Raji (cell line): Measurements from ENCODE around the gene RXRG.

Source experiments
- POLR2A ChIP-seq: IDR thresholded peaks from 2 replicates; pipeline ENCODE4 v1.6.1; 2011; ENCODE audit warnings: low read depth, low read length, control low read depth; ENCODE audit not compliant: insufficient read depth

Gene RXRG

DNA sequence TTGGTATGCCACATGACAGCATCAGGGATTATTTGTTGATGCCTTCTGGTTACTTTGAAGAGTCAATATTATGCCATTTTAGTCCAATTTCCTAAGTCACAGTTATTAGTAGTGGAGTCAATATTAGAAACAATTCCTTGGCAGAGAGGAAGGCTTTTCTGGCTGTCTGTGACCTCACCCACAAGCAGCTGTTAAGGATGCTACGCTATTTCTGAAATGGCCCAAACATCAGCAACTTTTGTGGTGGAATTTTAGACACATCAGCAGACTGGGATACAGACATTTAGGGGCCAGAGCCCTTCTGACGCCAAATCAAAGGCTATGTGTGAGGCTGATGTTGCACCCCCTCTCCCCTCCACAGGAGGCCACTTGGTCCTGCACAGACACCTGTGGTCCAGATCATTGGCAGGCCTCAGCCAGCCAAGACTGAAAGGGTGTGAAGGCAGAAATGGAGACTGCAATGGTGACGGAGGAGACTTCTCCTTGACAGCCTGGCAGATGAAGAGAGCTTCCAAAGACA, 9.2 kb upstream of the RXRG start:
- no peak for TF ChIP-seq POLR2A

DNA sequence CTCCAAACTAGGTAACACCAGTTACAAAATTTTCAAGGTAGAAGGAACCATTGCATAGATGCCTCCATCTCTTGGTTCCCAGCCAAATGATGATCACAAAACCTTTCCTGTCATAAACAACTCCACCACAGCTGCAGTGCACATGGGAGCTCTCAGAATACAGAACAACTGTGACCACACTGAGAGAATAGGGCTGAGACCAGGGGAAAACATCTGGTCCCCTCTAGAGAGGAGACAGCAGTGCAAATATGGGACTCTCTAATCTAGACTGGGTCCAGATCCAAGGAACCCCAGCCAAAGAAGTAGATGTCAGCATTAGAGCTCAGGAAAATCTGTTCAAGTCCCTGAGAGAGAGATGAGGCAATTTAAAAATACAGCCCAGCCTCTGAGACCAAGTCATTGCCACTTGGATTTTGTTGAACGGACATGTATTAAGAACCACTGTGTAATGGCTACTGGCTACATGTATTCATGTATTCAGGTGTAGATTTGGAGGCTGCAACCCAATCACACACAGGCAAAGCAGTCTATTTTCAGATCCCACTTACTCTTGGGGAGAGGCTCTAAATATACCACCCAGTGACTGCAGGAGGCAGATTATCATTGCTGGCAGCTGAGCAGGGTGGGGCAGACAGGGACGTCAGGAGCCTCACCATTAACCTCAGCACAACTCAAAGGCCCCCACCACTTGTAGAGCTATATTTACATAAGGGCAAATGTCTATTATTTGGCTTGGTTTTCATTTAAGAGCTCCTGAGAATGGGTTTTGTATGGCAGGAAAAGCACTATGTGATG, 7.6 kb upstream of the RXRG start:
- no peak for TF ChIP-seq POLR2A

DNA sequence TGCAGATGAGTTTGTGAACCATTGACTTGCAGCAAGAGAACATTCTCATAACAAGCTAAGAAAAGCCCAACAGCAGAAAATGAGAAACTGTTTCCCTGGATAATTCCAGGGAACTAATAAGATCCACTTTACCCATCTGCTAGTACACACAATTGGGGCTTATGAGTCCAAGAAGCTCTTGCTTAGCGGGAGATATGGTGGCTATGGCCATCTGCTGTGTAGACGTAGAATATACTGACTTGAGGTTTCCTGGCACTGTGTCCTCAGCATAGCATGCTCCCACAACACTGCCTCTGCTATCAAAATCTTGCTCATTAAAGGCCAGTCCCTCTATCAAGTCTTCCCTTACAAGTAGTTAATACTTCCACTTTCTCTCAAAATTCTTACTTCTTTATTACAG, 6.8 kb upstream of the RXRG start:
- TF ChIP-seq POLR2A = no peak

DNA sequence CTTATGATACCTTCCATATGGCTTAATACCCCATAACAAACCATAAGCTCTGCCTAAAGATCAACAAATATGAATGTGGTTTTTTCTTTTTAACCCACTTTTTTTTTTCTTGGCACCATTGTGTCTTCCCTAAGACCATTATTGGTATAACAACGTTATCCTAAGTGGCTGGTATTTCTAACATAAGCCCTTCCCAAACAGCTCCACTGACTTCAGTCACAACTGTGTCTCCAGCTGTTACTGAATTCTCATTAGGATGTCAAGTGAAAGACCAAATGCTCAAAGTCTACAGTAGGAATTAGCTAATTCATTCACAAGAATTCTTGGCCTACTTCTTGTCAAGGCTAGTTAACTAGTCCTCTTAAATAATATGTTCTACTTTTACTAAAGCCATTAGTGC, 4.2 kb upstream of the RXRG start:
- TF ChIP-seq POLR2A = no peak

DNA sequence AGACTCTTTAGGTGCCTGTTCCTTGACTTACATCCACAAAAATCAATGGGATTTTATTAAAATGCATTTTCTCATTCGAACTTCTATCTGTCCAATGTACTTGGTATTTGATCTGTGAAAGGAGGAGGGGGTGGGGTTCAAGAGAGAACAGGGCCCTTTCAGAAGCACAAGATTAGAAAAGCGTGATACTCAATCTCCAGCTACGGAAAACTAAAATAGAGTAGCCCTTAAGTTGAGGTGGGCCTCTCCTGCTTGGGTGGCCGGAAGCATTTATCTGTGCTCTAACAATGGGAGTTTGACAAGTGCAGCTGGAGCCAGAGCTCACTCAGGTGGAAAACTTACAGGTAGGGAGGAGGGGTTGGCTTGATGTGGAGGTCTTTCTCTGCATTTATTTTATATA, 462 bp upstream of the RXRG start:
- TF ChIP-seq POLR2A = no peak

DNA sequence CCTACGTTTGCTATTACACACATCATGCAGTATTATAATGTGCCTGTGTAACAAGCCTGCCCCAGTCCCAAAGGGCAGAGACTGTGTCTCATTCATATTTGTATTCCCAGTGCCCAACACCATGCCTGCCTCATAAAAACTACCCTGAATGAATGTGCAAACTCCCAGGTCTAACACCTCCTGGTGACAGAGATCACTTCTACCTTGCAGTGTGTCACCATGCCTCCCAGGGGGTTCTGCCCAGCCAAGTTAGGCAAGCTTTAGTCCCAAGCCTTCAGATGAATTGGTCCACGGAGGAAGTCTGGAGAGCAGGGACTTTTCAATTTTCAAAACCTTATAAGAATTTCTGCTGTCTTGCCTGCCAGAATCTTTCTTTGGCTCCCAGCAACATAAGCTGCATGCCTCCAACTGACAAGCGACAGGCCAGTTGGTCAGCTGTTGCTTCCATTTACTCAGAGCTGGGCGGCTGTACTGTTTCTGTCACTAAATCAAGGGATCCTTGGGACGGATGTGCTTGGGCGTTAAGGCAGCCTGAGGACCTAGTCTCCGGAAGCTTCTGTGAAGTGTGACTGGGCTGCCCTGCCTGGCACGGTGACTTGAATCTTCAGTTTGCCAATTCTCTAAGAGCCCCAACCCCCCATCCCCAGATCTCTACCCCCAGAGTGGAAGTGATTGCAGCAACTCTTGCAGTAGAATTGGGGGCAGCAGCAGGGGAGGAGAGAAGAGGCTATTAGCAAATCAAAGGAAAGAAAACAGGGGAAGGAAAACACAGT, 1.2 kb downstream of the RXRG start:
- TF ChIP-seq POLR2A = no peak

DNA sequence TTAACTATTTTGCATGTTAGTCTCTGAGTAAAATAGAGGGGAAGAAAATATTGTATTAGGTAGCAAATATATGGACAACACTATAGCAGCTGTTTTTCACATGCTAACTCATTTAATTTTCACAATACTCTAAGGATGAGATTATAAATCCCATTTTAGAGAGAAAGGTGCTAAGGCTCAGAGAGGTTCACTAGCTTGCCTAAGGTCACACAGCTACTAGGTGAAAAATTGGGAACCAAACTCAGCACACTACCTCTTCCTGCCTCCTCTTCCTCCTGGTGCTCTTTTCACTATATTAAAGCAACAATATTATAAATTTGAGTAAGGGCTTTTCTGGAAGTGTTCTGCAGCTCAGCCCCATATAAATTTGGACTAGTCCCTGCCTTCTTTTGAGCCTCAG, 2.3 kb downstream of the RXRG start:
- TF ChIP-seq POLR2A = no peak

DNA sequence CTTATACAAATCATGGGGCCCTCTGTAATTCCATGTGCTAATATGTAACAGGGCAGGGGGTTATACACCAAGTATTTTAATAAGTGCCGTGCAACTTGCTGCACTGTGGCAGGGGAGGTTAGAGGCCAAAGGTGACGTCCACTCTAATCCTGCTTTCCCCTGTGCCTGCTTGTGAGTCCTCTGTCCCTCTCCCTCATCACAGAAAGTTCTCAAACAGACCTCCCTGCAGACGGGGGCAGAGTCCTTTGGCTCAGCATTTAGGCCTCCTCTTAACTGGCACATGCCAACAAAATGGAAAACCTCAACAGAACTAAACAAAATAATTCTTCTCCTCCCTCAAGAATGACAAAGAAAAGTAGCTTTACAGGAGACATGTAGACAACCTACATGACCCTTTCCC, 2.9 kb downstream of the RXRG start:
- TF ChIP-seq POLR2A = no peak

DNA sequence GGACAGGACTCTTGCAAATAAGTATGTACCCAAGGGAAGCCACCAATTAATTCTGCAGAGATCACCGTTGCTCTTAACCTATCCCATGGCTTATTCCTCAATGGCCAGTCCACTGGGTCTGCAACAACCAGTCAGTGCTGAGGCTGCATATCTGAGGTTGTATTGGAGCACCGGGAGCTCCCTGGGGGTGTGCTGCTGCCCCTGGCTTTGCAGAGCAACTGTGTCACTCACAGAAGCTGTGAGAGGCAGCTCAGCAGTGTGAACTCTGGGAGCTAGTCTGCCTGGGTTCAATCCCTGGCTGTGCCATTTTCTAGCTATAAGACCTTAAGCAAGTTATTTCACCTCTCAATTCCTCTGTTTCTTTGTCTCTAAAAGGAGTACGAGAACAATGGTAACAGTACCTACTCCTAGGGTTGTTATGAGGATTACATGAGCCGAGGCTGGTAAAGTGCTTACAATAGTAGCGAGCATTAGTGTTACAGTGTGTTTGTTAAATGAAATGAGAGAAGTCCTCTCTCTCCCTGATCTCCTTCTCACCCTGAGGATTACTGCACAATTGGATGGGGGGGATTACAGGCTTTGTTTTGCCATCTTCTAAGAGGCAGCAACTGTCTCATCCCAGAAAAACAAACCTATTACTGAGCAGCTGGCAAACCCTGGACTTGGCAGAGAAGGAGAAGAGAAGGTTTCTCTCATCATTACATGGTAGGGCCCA, 3.6 kb downstream of the RXRG start:
- TF ChIP-seq POLR2A = no peak

DNA sequence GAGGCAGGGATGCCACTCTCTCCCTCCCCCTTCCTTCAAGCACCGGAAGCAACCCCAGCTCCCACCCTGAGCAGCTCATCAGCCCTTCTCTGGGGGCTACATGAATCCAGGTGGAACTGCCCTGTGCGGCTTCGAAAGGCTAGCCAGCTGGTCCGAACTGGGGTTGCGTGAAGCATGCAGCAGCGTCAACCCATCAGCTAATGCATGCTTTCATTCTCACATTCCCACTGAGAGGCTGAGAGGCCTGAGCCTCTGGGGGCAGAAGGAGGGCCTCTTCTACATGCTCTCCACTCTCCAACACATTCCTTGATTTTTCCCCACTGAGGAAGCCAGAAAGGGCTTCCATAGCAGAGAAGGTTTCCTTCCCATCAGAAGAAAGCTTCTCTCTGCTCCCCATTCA, 5.6 kb downstream of the RXRG start:
- TF ChIP-seq POLR2A = no peak

DNA sequence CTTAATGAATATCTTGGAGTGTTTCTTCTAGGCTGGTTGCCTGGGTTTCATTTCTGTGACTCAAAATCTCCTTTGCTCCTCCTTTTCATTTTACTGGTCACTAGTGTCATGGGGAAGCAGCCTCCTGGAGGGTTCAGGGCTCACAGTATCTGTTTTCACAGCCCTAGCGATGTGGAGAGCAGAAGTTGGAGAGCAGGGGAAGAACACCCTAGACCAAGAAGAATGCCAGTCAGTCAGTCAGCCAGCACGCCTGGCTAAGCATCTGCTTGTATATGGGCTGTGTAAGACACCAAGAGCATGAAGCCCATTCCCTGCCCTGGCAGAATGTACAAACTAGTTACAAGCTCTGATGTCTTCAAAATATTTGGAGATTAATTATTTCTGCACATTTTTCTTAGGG, 7.9 kb downstream of the RXRG start:
- TF ChIP-seq POLR2A = no peak

DNA sequence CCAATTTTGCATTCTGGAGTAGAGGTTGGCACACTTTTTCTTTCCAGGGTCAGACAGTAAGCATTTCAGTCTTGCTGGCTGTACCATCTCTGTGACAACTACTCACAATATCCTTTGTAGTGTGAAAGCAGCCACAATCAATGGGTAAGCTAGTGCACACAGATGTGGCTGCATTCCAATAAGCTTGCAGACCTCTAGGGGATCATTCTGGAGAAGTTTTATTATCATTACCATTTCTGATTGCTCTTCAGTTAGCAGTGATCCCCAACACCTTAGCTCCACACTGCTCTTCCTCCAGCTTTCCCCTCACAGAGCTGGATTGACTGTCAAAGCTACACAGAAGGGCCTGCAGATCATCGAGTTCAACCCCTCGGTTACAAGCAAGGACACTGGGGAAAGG, 9.1 kb downstream of the RXRG start:
- no peak for TF ChIP-seq POLR2A

DNA sequence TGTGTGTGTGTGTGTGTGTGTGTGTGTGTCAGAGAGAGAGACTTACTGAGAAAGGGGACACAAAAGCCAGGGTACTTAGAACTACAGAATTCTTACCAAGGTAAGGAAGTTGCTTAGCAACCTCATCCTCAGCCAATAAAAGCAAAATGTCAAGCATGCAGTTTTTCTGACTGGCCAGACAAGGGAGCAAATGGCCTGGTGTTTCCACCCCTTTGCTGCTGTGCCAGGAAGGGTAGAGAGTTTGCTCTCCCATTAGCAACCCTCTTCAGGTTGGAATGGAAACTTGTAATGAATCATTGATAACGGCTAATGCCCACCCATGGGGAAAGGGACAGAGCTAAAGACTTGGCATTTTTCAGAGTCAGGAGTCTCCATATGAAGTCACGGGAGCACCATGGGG, 10.6 kb downstream of the RXRG start:
- TF ChIP-seq POLR2A = no peak

DNA sequence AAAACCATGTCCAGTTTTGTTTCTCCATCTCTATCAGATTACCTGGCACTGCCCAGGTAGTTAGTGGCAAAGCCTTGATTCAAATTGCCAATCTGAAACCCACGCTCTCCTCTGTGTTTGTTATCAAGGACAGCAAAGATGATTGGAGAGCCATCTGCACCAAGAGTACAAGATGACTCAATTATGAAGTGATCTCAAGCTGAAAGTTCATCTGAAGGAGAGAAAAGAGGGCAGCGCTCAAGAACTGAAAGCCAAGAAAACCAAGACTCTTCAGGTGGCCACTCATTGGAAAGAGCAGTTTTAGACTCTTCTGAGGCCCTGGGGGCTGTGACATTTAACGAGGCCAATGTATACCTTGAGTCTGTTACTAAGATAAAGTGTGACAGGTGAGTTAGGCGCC, 13.8 kb downstream of the RXRG start:
- no peak for TF ChIP-seq POLR2A

DNA sequence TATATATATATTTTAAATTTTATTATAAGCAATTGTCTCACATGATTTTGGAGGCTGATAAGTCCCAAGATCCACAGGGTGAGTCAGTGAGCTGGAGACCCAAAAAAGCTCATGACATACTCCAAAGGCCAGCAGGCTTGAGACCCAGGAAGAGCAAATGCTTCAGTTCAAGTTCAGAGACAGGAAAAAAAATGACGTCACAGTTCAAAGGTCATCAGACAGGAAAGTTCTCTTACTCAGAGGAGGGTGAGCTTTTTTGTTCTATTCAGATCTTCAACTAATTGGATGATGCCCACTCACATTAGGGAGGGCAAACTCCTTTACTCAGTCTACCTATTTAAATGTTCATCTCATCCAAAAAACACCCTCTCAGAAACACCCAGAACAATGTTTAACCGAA, 18.2 kb downstream of the RXRG start:
- TF ChIP-seq POLR2A = no peak

DNA sequence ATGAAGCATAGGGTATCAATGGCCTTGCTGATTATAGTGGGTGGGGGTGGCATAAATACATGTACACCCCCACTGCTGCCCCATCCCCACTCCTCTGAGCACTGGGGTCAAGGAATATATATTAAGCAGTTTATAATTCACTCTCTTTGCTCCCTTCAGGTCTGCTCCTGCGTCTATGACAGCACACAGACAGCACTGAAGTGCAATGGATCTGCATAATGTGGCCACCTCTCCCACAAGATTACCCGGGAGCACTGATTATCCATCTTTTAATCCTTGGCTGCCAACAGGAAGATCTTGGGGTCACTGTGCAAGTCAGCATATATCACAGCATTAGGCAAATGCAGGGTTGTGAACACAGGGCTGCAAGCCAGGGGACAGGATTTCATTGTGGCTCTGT, 19.3 kb downstream of the RXRG start:
- no peak for TF ChIP-seq POLR2A
